WTC11 (cell line): Measurements from ENCODE around the gene DNAH8. TPM values are rescaled to one million over a fixed set of nuclear protein-coding genes. Genes with fewer than 3 reads are reported as not detected.

Source experiments
- ATAC-seq: fragments of 200-7000 bp; cut with Tn5 transposase; 2 replicates; pipeline ENCODE4 v1.10.0; 2021; ENCODE audit warnings: mild to moderate bottlenecking, moderate library complexity
- CTCF ChIA-PET: fragments of 300-600 bp; sonication (Branson Sonifier 250); formaldehyde crosslinking; loops from one replicate; lab custom pipeline; 2021; ENCODE audit warnings: antibody characterized with exemption; lab: Charles Lee
- POLR2A ChIA-PET: fragments of 350-600 bp; sonication (Branson Sonifier 250); formaldehyde crosslinking; loops from one replicate; lab custom pipeline; 2021; ENCODE audit warnings: antibody characterized with exemption; lab: Charles Lee
- DNase-seq: peaks from one replicate; pipeline ENCODE4 v3.0.0; 2021; ENCODE audit warnings: low spot score
- H3K27ac Mint-ChIP-seq: 2 replicates; pipeline ENCODE4 v1.8.0; 2021; ENCODE audit warnings: mixed read lengths
- H3K27me3 Mint-ChIP-seq: 2 replicates; pipeline ENCODE4 v1.8.0; 2021; ENCODE audit warnings: low read depth, mild to moderate bottlenecking, moderate library complexity, mixed read lengths
- H3K36me3 Mint-ChIP-seq: 2 replicates; pipeline ENCODE4 v1.8.0; 2021; ENCODE audit warnings: mixed read lengths
- H3K4me1 Mint-ChIP-seq: 2 replicates; pipeline ENCODE4 v1.8.0; 2022; ENCODE audit warnings: mixed read lengths
- H3K4me3 Mint-ChIP-seq: 2 replicates; pipeline ENCODE4 v1.8.0; 2021; ENCODE audit warnings: mild to moderate bottlenecking, moderate library complexity, mixed read lengths
- H3K9me3 Mint-ChIP-seq: 2 replicates; pipeline ENCODE4 v1.8.0; 2021; ENCODE audit warnings: mixed read lengths
- CBFB ChIP-seq: sonication (generic); formaldehyde crosslinking; IDR thresholded peaks from 2 replicates; pipeline ENCODE4 v1.8.1; 2022; ENCODE audit warnings: mild to moderate bottlenecking, low read depth, missing genetic modification reagents
- E2F1 ChIP-seq: sonication (generic); formaldehyde crosslinking; IDR thresholded peaks from 2 replicates; pipeline ENCODE4 v1.8.0; 2022; ENCODE audit warnings: mild to moderate bottlenecking, missing genetic modification reagents
- E2F4 ChIP-seq: sonication (generic); formaldehyde crosslinking; IDR thresholded peaks from 2 replicates; pipeline ENCODE4 v1.8.1; 2022; ENCODE audit warnings: low read depth, mild to moderate bottlenecking, moderate library complexity, missing genetic modification reagents, borderline replicate concordance
- E2F5 ChIP-seq: sonication (generic); formaldehyde crosslinking; IDR thresholded peaks from 2 replicates; pipeline ENCODE4 v1.8.1; 2022; ENCODE audit warnings: mild to moderate bottlenecking, moderate library complexity, missing genetic modification reagents
- ETV6 ChIP-seq: sonication (generic); formaldehyde crosslinking; IDR thresholded peaks from 2 replicates; pipeline ENCODE4 v1.8.1; 2022; ENCODE audit warnings: mild to moderate bottlenecking, missing genetic modification reagents
- GABPB1 ChIP-seq: sonication (generic); formaldehyde crosslinking; IDR thresholded peaks from 2 replicates; pipeline ENCODE4 v1.8.1; 2023; ENCODE audit warnings: mild to moderate bottlenecking, missing genetic modification reagents
- MXD4 ChIP-seq: fragments of 250-450 bp; sonication (Bioruptor Pico); IDR thresholded peaks from 2 replicates; pipeline ENCODE4 v1.8.0; 2021; ENCODE audit warnings: mild to moderate bottlenecking, moderate library complexity, borderline replicate concordance
- NFATC4 ChIP-seq: fragments of 250-450 bp; sonication (Bioruptor Pico); IDR thresholded peaks from 2 replicates; pipeline ENCODE4 v1.9.0; 2021; ENCODE audit warnings: mild to moderate bottlenecking
- NFE2L1 ChIP-seq: sonication (generic); formaldehyde crosslinking; IDR thresholded peaks from 2 replicates; pipeline ENCODE4 v1.8.1; 2023; ENCODE audit warnings: missing genetic modification reagents
- OVOL2 ChIP-seq: fragments of 250-450 bp; sonication (Bioruptor Pico); IDR thresholded peaks from 2 replicates; pipeline ENCODE4 v1.9.0; 2021; ENCODE audit warnings: mild to moderate bottlenecking, borderline replicate concordance
- SMAD4 ChIP-seq: sonication (generic); formaldehyde crosslinking; IDR thresholded peaks from 2 replicates; pipeline ENCODE4 v1.8.0; 2022; ENCODE audit warnings: mild to moderate bottlenecking, missing genetic modification reagents
- TP53 ChIP-seq: sonication (generic); formaldehyde crosslinking; IDR thresholded peaks from 2 replicates; pipeline ENCODE4 v1.8.1; 2023; ENCODE audit warnings: mild to moderate bottlenecking, missing genetic modification reagents
- USF2 ChIP-seq: sonication (generic); formaldehyde crosslinking; IDR thresholded peaks from 2 replicates; pipeline ENCODE4 v1.8.1; 2023; ENCODE audit warnings: mild to moderate bottlenecking, missing genetic modification reagents, moderate library complexity
- ZBTB21 ChIP-seq: sonication (generic); formaldehyde crosslinking; IDR thresholded peaks from 2 replicates; pipeline ENCODE4 v1.8.1; 2023; ENCODE audit warnings: mild to moderate bottlenecking, missing genetic modification reagents, borderline replicate concordance
- ZBTB43 ChIP-seq: sonication (generic); formaldehyde crosslinking; IDR thresholded peaks from 2 replicates; pipeline ENCODE4 v1.8.1; 2023; ENCODE audit warnings: mild to moderate bottlenecking, missing genetic modification reagents
- ZMAT4 ChIP-seq: fragments of 250-450 bp; sonication (Bioruptor Pico); IDR thresholded peaks from 2 replicates; pipeline ENCODE4 v1.9.0; 2021; ENCODE audit warnings: mild to moderate bottlenecking
- ZNF232 ChIP-seq: sonication (generic); formaldehyde crosslinking; IDR thresholded peaks from 2 replicates; pipeline ENCODE4 v1.8.0; 2022; ENCODE audit warnings: mild to moderate bottlenecking, missing genetic modification reagents
- ZNF317 ChIP-seq: sonication (generic); formaldehyde crosslinking; IDR thresholded peaks from 2 replicates; pipeline ENCODE4 v1.8.1; 2023; ENCODE audit warnings: low read depth, mild to moderate bottlenecking, moderate library complexity, missing genetic modification reagents, borderline replicate concordance
- ZNF532 ChIP-seq: fragments of 250-450 bp; sonication (Bioruptor Pico); IDR thresholded peaks from 2 replicates; pipeline ENCODE4 v1.9.0; 2021; ENCODE audit warnings: mild to moderate bottlenecking, borderline replicate concordance
- ZSCAN18 ChIP-seq: fragments of 250-450 bp; sonication (Bioruptor Pico); IDR thresholded peaks from 2 replicates; pipeline ENCODE4 v2.1.2; 2022; ENCODE audit warnings: mild to moderate bottlenecking, moderate library complexity
- total RNA-seq: library from RNA; stranded (reverse); gene quantifications from 3 replicates; pipeline ENCODE4 v1.2.3, GENCODE V29; 2021

DNAH8 gene
- total RNA-seq, 1 experiment from 2014 or later = 0.02 TPM

GRCh38 chr6:38684904-38685303 is 30.2 kb upstream of the DNAH8 start (continued):
- no peak for TF ChIP-seq ZNF317
- TF ChIP-seq ZNF532 (CRISPR knock-in tag) = no peak
- no peak for TF ChIP-seq NFATC4
- no peak for TF ChIP-seq NFE2L1
- TF ChIP-seq TP53 (CRISPR knock-in tag) = no peak
- no peak for TF ChIP-seq ZSCAN18
- no peak for TF ChIP-seq CBFB (CRISPR knock-in tag)

- ATAC-seq (no peak), DNase-seq (no peak)
- H3K27me3 Mint-ChIP-seq = no peaks in the 10 kb centered on the region
- ChIA-PET CTCF (no interaction called here), POLR2A (no interaction called here)
- peaks cover 25% of the 10 kb centered on the region for H3K36me3 Mint-ChIP-seq
- no peak overlapping the region for H3K27ac Mint-ChIP-seq
- H3K4me3 Mint-ChIP-seq = no peak overlapping the region
- TF ChIP-seq OVOL2 (CRISPR knock-in tag) (no peak), ZBTB43 (no peak), ZMAT4 (CRISPR knock-in tag) (no peak), ZBTB21 (CRISPR knock-in tag) (no peak), E2F5 (no peak), ZNF232 (CRISPR knock-in tag) (no peak), USF2 (CRISPR knock-in tag) (no peak)
- H3K9me3 Mint-ChIP-seq = no peaks in the 10 kb centered on the region
- peaks cover 10% of the 10 kb centered on the region for H3K4me1 Mint-ChIP-seq
Observed at GRCh38 chr6:38686270-38687042, 28.7 kb upstream of the DNAH8 start.

GRCh38 chr6:38687043-38687353 is 28.1 kb upstream of the DNAH8 start:
- 0 out of 2 replicates have a peak overlapping the region, but pooled peaks have one; percentile 6 for H3K27ac Mint-ChIP-seq
- no peaks in the 10 kb centered on the region for H3K27me3 Mint-ChIP-seq
- TF ChIP-seq E2F4 (no peak), NFE2L1 (no peak), SMAD4 (no peak), ETV6 (CRISPR knock-in tag) (no peak), GABPB1 (CRISPR knock-in tag) (peak; percentile 65; the same call in 1 of the 2 replicates), MXD4 (CRISPR knock-in tag) (no peak), ZBTB21 (CRISPR knock-in tag) (no peak), E2F1 (CRISPR knock-in tag) (no peak)
- ChIA-PET POLR2A (no interaction called here), CTCF (no interaction called here)
- no peak overlapping the region for H3K4me3 Mint-ChIP-seq
- no peak for ATAC-seq
- H3K36me3 Mint-ChIP-seq = peaks cover 20% of the 10 kb centered on the region
- peaks cover 10% of the 10 kb centered on the region for H3K4me1 Mint-ChIP-seq
- H3K9me3 Mint-ChIP-seq = no peaks in the 10 kb centered on the region
- no peak for DNase-seq
